Ishikawa (cell line): ENCODE data around the gene OR6X1.

Experiments
- CEBPB ChIP-seq: IDR thresholded peaks from 2 replicates; pipeline ENCODE4 v1.6.1; 2012
- CREB1 ChIP-seq: IDR thresholded peaks from 2 replicates; pipeline ENCODE4 v1.6.1; 2012; ENCODE audit warnings: low read depth
- EGR1 ChIP-seq: IDR thresholded peaks from 2 replicates; pipeline ENCODE4 v1.6.1; 2012
- EP300 ChIP-seq: IDR thresholded peaks from 2 replicates; pipeline ENCODE4 v1.6.1; 2012; ENCODE audit warnings: borderline replicate concordance
- FOXM1 ChIP-seq: IDR thresholded peaks from 2 replicates; pipeline ENCODE4 v1.6.1; 2012; ENCODE audit warnings: low read depth, borderline replicate concordance
- NFIC ChIP-seq: IDR thresholded peaks from 2 replicates; pipeline ENCODE4 v1.6.1; 2012
- RAD21 ChIP-seq: IDR thresholded peaks from 2 replicates; pipeline ENCODE4 v1.6.1; 2012; ENCODE audit warnings: low read depth
- TAF1 ChIP-seq: IDR thresholded peaks from 2 replicates; pipeline ENCODE4 v1.6.1; 2012; ENCODE audit warnings: low read depth, mild to moderate bottlenecking
- TCF12 ChIP-seq: IDR thresholded peaks from 2 replicates; pipeline ENCODE4 v1.6.1; 2012; ENCODE audit warnings: low read depth
- TEAD4 ChIP-seq: IDR thresholded peaks from 2 replicates; pipeline ENCODE4 v1.6.1; 2012
- YY1 ChIP-seq: IDR thresholded peaks from 2 replicates; pipeline ENCODE4 v1.6.1; 2012; ENCODE audit warnings: low read depth
- ZBTB7A ChIP-seq: IDR thresholded peaks from 2 replicates; pipeline ENCODE4 v1.6.1; 2012; ENCODE audit warnings: low read depth
- TF ChIP-seq, protein P1 (sequence below): IDR thresholded peaks from 2 replicates; pipeline ENCODE4 v1.6.1; 2012; ENCODE audit warnings: low read depth, mild to moderate bottlenecking
- TF ChIP-seq, protein P2 (sequence below): IDR thresholded peaks from 2 replicates; pipeline ENCODE4 v1.6.1; 2012
- TF ChIP-seq, protein P3 (sequence below): IDR thresholded peaks from 2 replicates; pipeline ENCODE4 v1.6.1; 2012

Gene OR6X1, protein sequence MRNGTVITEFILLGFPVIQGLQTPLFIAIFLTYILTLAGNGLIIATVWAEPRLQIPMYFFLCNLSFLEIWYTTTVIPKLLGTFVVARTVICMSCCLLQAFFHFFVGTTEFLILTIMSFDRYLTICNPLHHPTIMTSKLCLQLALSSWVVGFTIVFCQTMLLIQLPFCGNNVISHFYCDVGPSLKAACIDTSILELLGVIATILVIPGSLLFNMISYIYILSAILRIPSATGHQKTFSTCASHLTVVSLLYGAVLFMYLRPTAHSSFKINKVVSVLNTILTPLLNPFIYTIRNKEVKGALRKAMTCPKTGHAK

DNA sequence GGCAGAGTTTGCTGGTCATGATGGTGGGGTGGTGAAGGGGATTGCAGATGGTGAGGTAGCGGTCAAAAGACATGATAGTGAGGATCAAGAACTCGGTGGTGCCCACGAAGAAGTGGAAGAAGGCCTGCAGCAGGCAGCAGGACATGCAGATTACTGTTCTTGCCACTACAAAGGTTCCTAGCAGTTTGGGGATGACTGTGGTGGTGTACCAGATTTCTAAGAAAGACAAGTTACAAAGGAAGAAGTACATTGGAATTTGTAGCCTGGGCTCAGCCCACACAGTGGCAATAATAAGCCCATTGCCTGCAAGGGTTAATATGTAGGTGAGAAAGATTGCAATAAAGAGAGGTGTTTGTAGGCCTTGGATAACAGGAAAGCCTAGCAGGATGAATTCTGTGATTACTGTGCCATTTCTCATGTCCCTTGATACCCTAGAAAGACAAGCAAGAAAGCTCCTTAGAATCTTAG, at the start of gene OR6X1:
TSS of gene OR6X1 (minus strand) at position 418 of the 468 bp plus-strand sequence. CDS start at position 418, 0 bp downstream.
- TF ChIP-seq EP300 (no peak), CEBPB (no peak), FOXM1 (no peak)
- TF ChIP-seq, protein P1, sequence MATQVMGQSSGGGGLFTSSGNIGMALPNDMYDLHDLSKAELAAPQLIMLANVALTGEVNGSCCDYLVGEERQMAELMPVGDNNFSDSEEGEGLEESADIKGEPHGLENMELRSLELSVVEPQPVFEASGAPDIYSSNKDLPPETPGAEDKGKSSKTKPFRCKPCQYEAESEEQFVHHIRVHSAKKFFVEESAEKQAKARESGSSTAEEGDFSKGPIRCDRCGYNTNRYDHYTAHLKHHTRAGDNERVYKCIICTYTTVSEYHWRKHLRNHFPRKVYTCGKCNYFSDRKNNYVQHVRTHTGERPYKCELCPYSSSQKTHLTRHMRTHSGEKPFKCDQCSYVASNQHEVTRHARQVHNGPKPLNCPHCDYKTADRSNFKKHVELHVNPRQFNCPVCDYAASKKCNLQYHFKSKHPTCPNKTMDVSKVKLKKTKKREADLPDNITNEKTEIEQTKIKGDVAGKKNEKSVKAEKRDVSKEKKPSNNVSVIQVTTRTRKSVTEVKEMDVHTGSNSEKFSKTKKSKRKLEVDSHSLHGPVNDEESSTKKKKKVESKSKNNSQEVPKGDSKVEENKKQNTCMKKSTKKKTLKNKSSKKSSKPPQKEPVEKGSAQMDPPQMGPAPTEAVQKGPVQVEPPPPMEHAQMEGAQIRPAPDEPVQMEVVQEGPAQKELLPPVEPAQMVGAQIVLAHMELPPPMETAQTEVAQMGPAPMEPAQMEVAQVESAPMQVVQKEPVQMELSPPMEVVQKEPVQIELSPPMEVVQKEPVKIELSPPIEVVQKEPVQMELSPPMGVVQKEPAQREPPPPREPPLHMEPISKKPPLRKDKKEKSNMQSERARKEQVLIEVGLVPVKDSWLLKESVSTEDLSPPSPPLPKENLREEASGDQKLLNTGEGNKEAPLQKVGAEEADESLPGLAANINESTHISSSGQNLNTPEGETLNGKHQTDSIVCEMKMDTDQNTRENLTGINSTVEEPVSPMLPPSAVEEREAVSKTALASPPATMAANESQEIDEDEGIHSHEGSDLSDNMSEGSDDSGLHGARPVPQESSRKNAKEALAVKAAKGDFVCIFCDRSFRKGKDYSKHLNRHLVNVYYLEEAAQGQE = no peak

DNA sequence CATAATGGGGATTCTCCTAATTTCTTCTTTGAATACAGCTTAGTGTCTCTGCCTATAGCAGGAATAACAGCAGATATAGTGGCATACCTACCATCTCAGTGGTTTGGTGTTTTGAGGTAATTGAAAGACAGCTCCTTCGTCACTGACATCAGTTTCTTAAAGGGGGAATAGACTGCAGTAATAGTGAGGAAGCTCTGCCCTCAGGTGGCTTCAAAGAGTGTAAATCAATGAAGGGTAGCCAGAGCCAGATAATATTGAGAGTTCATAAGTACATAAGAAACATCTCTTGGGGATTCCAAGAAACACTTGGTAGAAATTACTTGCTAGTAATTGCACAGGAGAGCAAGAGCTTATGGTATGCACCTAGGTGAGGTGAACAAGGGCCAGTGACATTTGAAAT, 47.4 kb upstream of the OR6X1 start:
- no peak for TF ChIP-seq ZBTB7A
- no peak for TF ChIP-seq FOXM1
- no peak for TF ChIP-seq YY1
- TF ChIP-seq, protein P2, sequence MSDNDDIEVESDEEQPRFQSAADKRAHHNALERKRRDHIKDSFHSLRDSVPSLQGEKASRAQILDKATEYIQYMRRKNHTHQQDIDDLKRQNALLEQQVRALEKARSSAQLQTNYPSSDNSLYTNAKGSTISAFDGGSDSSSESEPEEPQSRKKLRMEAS = no peak
- TF ChIP-seq TCF12 = no peak

DNA sequence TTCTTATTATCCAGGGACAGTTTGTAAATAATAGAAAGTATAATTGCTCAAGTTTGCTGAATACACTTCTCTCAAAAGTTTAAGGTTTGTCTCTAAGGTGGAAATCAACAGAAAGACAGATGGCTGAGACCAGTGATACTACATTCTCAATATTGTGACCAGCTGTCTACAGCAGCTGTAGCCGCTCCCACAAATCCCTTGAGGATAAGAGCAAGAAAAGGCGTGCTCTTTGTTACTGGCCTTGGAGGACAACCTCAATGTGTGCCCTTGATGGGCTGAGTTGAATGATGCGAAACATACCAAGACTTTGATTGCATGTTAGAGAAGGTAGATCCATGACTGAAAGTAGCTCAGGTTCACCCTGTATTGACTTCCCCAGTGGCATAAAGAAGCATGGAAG, 45.7 kb upstream of the OR6X1 start:
- no peak for TF ChIP-seq TEAD4
- no peak for TF ChIP-seq TCF12
- TF ChIP-seq, protein P1 = no peak
- no peak for TF ChIP-seq NFIC
- no peak for TF ChIP-seq CREB1

DNA sequence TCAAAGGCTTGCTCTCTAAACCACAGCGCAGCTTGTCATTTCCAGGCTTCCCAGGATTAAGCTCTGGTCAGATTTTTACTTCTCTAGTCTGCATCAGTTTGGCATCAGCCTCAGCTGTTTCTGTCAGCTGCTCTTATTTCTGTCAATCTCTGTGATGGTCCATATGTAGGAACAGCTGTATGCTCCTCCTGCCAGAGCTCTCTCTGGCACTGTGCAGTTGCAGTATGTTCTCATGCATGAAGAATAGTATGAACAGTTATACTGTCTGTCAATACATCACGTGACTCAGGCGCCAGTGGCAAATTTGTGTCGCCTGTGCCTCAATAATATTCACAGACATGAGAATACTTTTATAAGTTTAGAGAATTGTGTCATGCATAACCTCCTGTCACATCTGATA, 45.1 kb upstream of the OR6X1 start:
- TF ChIP-seq TEAD4 (no peak), FOXM1 (no peak), TAF1 (no peak), YY1 (no peak), EP300 (no peak), CEBPB (no peak), ZBTB7A (no peak), RAD21 (no peak), NFIC (no peak), CREB1 (no peak), EGR1 (no peak)
- TF ChIP-seq, protein P3, sequence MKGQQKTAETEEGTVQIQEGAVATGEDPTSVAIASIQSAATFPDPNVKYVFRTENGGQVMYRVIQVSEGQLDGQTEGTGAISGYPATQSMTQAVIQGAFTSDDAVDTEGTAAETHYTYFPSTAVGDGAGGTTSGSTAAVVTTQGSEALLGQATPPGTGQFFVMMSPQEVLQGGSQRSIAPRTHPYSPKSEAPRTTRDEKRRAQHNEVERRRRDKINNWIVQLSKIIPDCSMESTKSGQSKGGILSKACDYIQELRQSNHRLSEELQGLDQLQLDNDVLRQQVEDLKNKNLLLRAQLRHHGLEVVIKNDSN = no peak
- TF ChIP-seq, protein P1 = no peak
- TF ChIP-seq, protein P2 = no peak

DNA sequence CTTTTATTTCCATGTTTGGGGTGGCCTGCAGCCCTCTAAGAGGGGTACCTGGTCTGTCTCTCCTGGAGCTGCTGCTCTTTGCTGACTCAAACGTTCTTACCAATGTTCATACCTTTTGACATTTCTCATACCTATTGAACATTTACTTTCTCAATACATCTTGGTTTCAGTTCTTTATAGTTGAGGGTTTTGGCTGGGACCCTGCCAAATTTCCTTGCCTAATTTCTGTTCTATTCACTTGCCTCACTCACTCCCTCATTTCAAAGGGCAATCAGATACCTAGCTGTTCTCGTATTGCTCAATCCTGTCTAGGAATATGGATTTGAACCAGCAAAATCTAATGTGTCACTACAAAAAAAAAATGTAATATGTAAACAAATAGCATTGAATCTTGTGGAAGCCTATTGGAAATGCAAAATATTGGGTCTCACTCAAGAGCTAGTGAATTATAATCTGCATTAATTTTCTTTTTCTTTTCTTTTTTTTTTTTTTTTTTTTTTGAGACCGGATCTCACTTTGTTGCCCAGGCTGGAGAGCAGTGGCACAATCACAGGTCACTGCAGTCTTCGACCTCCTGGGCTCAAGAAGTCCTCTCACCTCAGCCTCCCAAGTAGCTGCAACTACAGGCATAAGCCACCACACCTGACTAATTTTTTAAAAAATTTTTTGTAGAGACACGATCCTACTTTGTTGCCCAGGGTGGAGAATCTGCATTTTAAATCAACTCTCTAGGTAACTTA, 44.4 kb upstream of the OR6X1 start:
- TF ChIP-seq YY1 (no peak), TAF1 (no peak), EGR1 (no peak), ZBTB7A (no peak), TCF12 (no peak), FOXM1 (no peak), CEBPB (no peak), TEAD4 (no peak), RAD21 (no peak), NFIC (no peak), EP300 (no peak), CREB1 (no peak)
- TF ChIP-seq, protein P1 = no peak
- TF ChIP-seq, protein P2 = no peak
- TF ChIP-seq, protein P3 = no peak
